Measurements from ENCODE around the gene BRD1.

- TF ChIP-seq CTCF (IDR thresholded peaks at IDR 0.05) (no peak), POLR2A (IDR thresholded peaks at IDR 0.05) (no peak)
These were observed 28.7 kb upstream of the BRD1 start for GRCh38 chr22:49856343-49856742.
